GM12892 (cell line): ENCODE measurements around the gene HOXA5.

ENCODE experiments used
- DNase-seq: peaks from one replicate; pipeline ENCODE4 v3.0.0; 2011; ENCODE audit not compliant: insufficient read length
- FAIRE-seq: peaks from 2 replicates; lab custom pipeline; 2011; peaks lifted over from hg19 to GRCh38; lab: Jason Lieb, UNC
- POLR2A ChIP-seq: IDR thresholded peaks from 2 replicates; pipeline ENCODE4 v1.6.1; 2011; ENCODE audit warnings: low read depth, low read length, control low read depth
- POLR2AphosphoS5 ChIP-seq: IDR thresholded peaks from 2 replicates; pipeline ENCODE4 v1.6.1; 2011; ENCODE audit warnings: low read depth, low read length, control low read depth
- TAF1 ChIP-seq: IDR thresholded peaks from 2 replicates; pipeline ENCODE4 v1.6.1; 2011; ENCODE audit warnings: low read depth, mild to moderate bottlenecking, control low read depth, low read length, borderline replicate concordance

The HOXA5 gene

DNA sequence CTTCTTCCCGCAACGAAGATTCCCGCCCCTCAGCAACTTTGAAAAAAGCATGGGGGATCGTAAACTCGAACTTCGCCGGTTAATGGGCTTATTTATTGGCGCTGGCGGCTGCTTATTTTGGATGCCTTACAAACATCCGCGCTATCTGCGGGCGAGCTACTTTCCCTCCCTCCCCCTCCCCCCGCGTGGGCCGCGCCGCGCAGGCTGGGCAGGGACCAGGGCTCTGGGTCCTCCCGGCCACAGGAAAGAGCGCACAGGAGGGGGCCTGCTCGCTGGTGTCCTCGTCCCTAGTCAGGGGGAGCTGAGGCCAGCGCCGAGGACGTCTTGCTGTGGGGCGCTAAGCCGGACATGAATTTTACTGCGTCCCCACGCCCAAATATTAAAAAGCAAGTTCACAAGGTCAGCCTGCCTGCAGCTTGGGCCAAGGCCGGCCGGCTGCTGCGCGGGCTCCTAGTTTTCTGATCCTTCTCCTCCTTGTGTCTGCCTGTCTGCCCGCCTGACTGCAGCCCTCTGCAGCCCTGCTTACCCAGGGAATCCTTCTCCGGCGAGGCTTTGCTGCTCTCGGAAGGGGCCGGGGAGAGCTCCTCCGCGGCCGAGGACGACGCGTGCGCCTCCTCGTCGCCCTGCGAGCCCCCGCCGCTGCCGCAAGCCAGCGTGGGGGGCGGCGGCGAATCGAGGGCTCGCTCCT is 29.5 kb upstream of the HOXA5 start:
- FAIRE-seq = no peak
- TF ChIP-seq TAF1 (no peak), POLR2A (no peak), POLR2AphosphoS5 (no peak)
- DNase-seq = no peak

DNA sequence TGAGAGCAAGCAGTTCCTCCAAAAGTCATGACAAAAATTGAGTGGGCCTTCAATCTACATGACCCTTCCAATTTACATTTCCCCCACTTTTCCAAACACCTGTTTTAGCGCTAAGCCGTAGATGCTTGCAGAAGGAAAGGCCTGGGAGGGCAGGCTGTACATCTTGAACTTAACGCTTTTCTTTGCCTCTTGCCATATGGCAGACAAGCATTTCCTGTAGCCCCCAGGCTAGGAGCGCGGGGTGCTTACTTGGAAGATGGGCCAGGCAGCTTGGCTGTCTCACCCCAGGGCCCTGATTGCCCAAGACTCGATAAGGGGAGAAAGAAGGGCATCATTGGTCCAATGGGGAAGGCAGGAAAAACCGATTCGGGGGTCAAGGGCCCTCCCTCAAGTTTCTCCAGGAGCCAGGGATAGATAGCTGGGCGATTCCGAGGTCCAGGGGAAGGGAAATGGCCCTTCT is 28.9 kb upstream of the HOXA5 start:
- TF ChIP-seq TAF1 (no peak), POLR2A (no peak)
- FAIRE-seq (no peak), DNase-seq (no peak)

DNA sequence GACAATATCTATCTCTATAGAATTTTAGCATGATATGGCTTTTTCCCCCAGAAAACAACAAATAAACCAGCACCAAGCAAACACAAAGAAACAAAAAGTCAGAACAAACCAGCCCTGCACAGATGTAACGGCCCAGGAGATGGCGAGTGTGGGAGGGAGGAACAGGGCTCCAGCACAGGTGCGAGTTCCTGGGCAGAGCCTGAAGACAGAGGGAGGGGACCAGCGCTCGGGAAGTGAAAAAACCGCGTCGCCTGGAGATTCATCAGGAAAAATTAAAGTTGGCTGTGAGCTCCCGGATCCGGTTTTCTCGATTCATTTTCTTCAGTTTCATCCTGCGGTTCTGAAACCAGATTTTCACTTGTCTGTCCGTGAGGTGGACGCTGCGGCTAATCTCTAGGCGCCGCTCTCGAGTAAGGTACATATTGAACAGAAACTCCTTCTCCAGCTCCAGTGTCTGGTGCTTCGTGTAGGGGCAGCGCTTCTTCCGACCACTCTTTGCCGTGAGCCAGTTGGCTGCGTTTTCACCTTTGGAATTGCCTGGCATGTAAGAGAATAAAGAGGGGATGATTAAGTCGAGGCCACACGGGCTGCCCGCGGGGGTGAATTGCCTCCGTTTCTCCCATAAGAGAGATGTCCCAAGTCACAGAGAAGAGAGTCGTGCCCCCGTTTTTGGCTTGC is 28.3 kb upstream of the HOXA5 start:
- no peak for DNase-seq
- no peak for TF ChIP-seq POLR2AphosphoS5
- TF ChIP-seq POLR2A = no peak
- TF ChIP-seq TAF1 = no peak
- FAIRE-seq = no peak

DNA sequence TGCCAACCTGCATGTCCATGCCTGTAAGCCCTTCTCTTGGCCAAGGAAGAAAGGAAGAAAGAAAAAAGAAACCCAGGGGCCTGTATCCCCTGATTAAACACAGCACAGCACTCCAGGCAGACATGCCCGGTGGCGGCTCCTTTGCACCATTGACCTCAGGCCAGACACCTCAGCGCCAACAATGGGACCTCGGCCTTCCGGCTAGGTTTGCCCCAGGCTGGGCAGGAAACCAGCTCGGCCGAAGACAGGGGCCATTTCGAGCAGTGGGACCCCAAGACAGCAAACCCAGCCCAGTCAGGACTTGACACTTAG is 27.8 kb upstream of the HOXA5 start:
- FAIRE-seq = no peak
- no peak for DNase-seq
- no peak for TF ChIP-seq TAF1
- no peak for TF ChIP-seq POLR2A
- no peak for TF ChIP-seq POLR2AphosphoS5

- no peak for DNase-seq
- FAIRE-seq = no peak
- TF ChIP-seq POLR2A = no peak
- TF ChIP-seq TAF1 = no peak
- TF ChIP-seq POLR2AphosphoS5 = no peak
Measured at GRCh38 chr7:27170426-27171324, 27.2 kb upstream of the HOXA5 start.

DNA sequence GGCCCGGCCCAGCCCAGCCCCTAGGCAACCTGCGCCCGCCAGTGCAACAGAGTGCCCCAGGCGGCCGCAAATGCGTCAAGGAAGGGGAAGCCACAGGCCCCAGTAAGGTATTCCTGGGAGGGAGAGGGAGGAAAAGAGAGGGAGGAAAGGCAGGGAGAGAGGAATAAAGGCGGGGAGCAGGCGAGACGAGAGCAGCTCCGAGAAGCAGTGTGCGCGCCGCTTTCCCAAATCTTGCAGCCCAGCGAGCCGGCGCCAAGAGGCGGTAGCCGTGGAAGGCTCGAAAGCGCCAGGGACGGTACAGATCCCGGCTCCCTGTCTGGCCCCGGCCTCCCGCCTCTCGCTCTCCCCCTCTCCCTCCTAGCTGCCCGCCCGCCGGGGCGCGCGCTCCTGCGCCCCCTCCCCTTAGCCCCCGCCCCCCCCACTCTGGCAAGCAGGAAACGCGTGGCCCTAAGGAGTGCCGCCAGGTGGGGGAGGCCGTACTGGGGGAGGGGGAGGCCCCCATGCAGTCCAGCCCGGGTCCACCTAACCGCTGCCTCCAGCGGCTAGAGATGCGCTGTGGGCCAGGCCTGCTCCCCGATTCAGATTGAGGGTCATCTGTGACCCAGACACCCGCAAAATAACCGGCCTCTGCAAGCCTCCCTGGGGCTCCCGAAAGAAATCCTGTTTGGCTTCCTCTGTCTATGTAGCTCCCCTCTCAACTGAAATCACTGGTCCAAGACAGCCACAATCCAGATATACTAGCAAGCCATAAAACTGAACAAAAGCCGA is 26.4 kb upstream of the HOXA5 start:
- TF ChIP-seq TAF1 = no peak
- TF ChIP-seq POLR2AphosphoS5 = no peak
- no peak for TF ChIP-seq POLR2A
- FAIRE-seq (no peak), DNase-seq (no peak)

- TF ChIP-seq POLR2A (peak; percentile 17; the same call in 1 of the 2 replicates), TAF1 (no peak), POLR2AphosphoS5 (no peak)
- DNase-seq (no peak), FAIRE-seq (no peak)
Measured at GRCh38 chr7:27168265-27168947, 24.9 kb upstream of the HOXA5 start.

GRCh38 chr7:27167916-27168264 is 24.4 kb upstream of the HOXA5 start:
- TF ChIP-seq POLR2AphosphoS5 (no peak), TAF1 (no peak), POLR2A (no peak)
- FAIRE-seq (no peak), DNase-seq (no peak)

- TF ChIP-seq TAF1 (no peak), POLR2A (no peak), POLR2AphosphoS5 (no peak)
- FAIRE-seq (no peak), DNase-seq (no peak)
Measured at GRCh38 chr7:27166531-27167505, 23.3 kb upstream of the HOXA5 start.

DNA sequence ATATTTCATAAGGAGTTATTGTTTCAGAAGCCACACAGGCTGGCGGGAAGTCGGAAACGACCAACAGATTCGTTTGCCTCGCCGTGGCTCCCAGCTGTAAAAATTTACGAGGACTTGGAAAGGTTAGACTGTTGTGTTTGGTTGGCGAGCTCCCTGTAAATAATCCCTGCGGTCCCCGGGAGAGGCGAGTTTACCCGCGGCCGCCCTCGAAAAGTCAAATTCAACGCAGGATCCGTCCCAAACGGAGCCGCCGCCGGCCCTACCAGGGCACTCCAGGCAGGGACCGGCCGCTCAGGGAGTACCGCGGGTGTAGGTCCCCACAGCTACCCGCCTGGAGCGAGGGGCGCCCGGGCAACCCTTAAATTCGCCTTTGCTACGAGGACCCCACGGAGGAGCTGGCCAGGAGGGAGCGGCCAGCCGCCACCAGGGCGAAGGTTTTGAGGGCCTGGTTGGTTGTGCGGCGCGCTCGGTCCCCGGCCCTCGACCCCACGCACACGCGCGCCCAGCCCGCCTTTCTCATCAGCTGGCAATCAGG is 22.6 kb upstream of the HOXA5 start:
- DNase-seq = no peak
- FAIRE-seq = no peak
- no peak for TF ChIP-seq TAF1
- TF ChIP-seq POLR2AphosphoS5 = no peak
- TF ChIP-seq POLR2A = no peak
